GM23248 (cell line): Measurements from ENCODE around the gene INHA. TPM values are rescaled to one million over a fixed set of nuclear protein-coding genes. Genes with fewer than 3 reads are reported as not detected.

Source experiments
- DNase-seq: peaks from one replicate; pipeline ENCODE4 v3.0.0-alpha.2; 2015
- H2AFZ ChIP-seq: fragments of 200-600 bp; sonication (generic); 2 replicates; pipeline ENCODE4 v1.6.1; 2016; ENCODE audit warnings: antibody characterized with exemption
- H3F3A ChIP-seq: fragments of 200-600 bp; sonication (generic); 2 replicates; pipeline ENCODE4 v1.6.1; 2016; ENCODE audit warnings: mild to moderate bottlenecking, antibody characterized with exemption, mixed run types; ENCODE audit not compliant: insufficient read depth
- H3K27ac ChIP-seq: fragments of 200-600 bp; sonication (generic); 2 replicates; pipeline ENCODE4 v1.5.1; 2016; ENCODE audit warnings: mild to moderate bottlenecking
- H3K27me3 ChIP-seq: fragments of 200-600 bp; sonication (generic); replicated peaks from 2 replicates; pipeline ENCODE4 v1.6.1; 2016; ENCODE audit warnings: mild to moderate bottlenecking; ENCODE audit not compliant: insufficient read depth
- H3K36me3 ChIP-seq: fragments of 200-600 bp; sonication (generic); 2 replicates; pipeline ENCODE4 v1.6.1; 2016; ENCODE audit warnings: low read depth, mild to moderate bottlenecking
- H3K4me1 ChIP-seq: fragments of 200-600 bp; sonication (generic); 2 replicates; pipeline ENCODE4 v1.6.1; 2016; ENCODE audit warnings: mild to moderate bottlenecking; ENCODE audit not compliant: insufficient read depth
- H3K4me2 ChIP-seq: fragments of 200-600 bp; sonication (generic); one replicate; pipeline ENCODE4 v1.6.1; 2016; ENCODE audit warnings: mild to moderate bottlenecking; ENCODE audit not compliant: unreplicated experiment
- H3K4me3 ChIP-seq: fragments of 200-600 bp; sonication (generic); 2 replicates; pipeline ENCODE4 v1.5.1; 2016; ENCODE audit warnings: mild to moderate bottlenecking
- H3K79me2 ChIP-seq: fragments of 200-600 bp; sonication (generic); 2 replicates; pipeline ENCODE4 v1.6.1; 2016; ENCODE audit warnings: mild to moderate bottlenecking; ENCODE audit not compliant: insufficient read depth
- H3K9ac ChIP-seq: fragments of 200-600 bp; sonication (generic); 2 replicates; pipeline ENCODE4 v1.6.1; 2016; ENCODE audit warnings: mild to moderate bottlenecking
- H3K9me2 ChIP-seq: fragments of 200-600 bp; sonication (generic); 2 replicates; pipeline ENCODE4 v1.6.1; 2016; ENCODE audit warnings: mixed run types, mild to moderate bottlenecking, moderate library complexity; ENCODE audit not compliant: insufficient read depth
- H3K9me3 ChIP-seq: fragments of 200-600 bp; sonication (generic); one replicate; pipeline ENCODE4 v1.6.1; 2017; ENCODE audit warnings: low read depth
- H4K20me1 ChIP-seq: fragments of 200-600 bp; sonication (generic); 2 replicates; pipeline ENCODE4 v1.6.0; 2016; ENCODE audit not compliant: insufficient read depth
- EZH2 ChIP-seq: fragments of 200-600 bp; sonication (generic); IDR thresholded peaks from 2 replicates; pipeline ENCODE4 v1.6.1; 2018; ENCODE audit warnings: antibody characterized with exemption, mild to moderate bottlenecking; ENCODE audit not compliant: insufficient read depth, poor library complexity, severe bottlenecking
- EZH2phosphoT487 ChIP-seq: fragments of 200-600 bp; sonication (generic); IDR thresholded peaks from 2 replicates; pipeline ENCODE4 v1.6.1; 2018; ENCODE audit warnings: antibody characterized with exemption, moderate library complexity, mild to moderate bottlenecking, low read depth; ENCODE audit not compliant: insufficient read depth
- WGBS, 2 experiments: methylation state at CpG; one replicate each; pipeline ENCODE4 v1.1.6; 2015 to 2017; ENCODE audit warnings: low lambda C conversion rate in 2 of 2, low coverage in 1 of 2; ENCODE audit errors: missing lambda C conversion rate in 2 of 2; 5-methylcytosine and 5-hydroxymethylcytosine counted together
- in situ Hi-C: fragments of 300-500 bp; cut with MboI; formaldehyde crosslinking; loops from 2 replicates; pipeline ENCODE4 v1.15.0; 2020
- polyA plus RNA-seq: library from polyadenylated mRNA; unstranded; fragments of >200 nt; fragmentation: Nextera tagmentation; extraction: Ambion mirVana; gene quantifications from 2 replicates; pipeline ENCODE4 v1.2.1, GENCODE V29; 2016
- total RNA-seq: library from RNA; depleted of rRNA; stranded (reverse); fragments of >200 nt; shearing (Covaris generic); gene quantifications from 2 replicates; pipeline ENCODE4 v1.2.3, GENCODE V29; 2014

INHA gene
- total and polyA plus RNA-seq, 2 experiments from 2014 or later, result 0.11 to 0.36 TPM

DNA sequence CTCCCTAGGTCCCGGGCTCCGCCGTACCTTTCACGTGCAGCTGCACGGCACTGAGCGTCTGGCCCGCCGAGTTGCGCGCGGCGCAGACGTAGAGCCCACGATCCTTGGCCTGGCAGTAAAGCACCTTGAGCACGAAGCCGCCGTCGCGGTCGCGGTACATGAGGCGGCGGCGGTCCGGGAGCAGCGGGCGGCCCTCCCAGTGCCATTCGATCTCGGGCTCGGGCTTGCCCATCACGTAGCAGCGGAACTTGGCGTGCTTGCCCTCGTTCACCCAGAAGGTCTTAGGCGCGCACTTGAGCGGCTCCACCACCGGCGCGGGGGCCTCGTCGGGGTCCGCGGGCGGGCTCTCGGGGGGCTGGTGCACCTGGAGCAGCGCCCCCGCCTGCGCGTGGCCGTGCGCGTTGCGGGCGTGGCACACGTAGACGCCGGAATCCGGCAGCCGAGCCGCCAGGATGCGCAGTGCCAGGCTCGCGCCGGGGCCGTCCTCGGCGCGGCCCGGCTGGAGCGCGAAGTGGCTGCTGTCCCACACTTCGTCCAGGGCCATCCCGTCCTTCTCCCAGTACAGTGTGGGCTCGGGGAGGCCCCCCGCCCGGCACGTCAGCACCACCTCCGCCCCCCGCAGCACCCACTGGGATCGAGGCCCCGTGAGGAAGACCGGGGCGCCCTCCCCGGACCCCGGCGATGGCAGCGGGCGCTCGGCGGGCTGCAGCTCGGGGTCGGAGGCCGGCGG lies 1.8 kb upstream of the INHA start:
- Histone ChIP-seq H3K9me3 (no peaks in the 10 kb centered on the region), H3K36me3 (no peaks in the 10 kb centered on the region), H3K79me2 (peaks cover 15% of the 10 kb centered on the region; the same call in 1 of the 2 replicates), H3K4me3 (peak overlapping the region; percentile 79), H4K20me1 (no peaks in the 10 kb centered on the region), H2AFZ (peak overlapping the region; percentile 80), H3F3A (no peaks in the 10 kb centered on the region), H3K27me3 (no peaks in the 10 kb centered on the region), H3K4me2 (peak overlapping the region; percentile 76), H3K9ac (peak overlapping the region; percentile 82), H3K4me1 (peaks cover 6% of the 10 kb centered on the region; the same call in 1 of the 2 replicates), H3K9me2 (no peaks in the 10 kb centered on the region), H3K27ac (0 out of 2 replicates have a peak overlapping the region, but pooled peaks have one; percentile 23)
- peak; percentile 73 for DNase-seq
- no peak for TF ChIP-seq EZH2phosphoT487
- no peak for TF ChIP-seq EZH2
- 7 to 11% methylated on average over 66 to 85 of the region's 95 CpGs for WGBS, 2 experiments
- in situ Hi-C loops, result no loop called here

DNA sequence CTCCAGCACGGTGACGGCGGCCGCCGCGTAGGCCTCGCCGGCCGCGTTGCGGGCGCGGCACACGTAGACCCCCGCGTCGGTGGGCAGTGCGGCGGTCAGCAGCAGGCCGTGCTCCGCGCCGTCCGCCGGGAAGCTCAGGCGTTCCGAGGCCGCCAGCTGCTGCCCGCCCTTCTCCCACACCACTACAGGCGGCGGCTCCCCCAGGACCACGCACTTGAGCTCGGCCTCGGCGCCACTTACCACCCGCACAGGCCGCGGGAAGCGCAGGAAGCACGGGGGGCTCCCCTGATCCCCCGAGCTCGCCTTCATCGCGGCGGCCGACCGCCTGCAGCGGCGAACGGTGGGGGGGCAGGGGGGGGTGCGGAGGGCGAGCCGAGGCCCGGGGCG lies 1.2 kb upstream of the INHA start:
- H4K20me1 ChIP-seq, result no peaks in the 10 kb centered on the region
- peaks cover 6% of the 10 kb centered on the region; the same call in 1 of the 2 replicates for H3K4me1 ChIP-seq
- H2AFZ ChIP-seq, result peak overlapping the region; percentile 80
- 0 out of 2 replicates have a peak overlapping the region, but pooled peaks have one; percentile 23 for H3K27ac ChIP-seq
- in situ Hi-C loops, result no loop called here
- no peaks in the 10 kb centered on the region for H3F3A ChIP-seq
- H3K9me3 ChIP-seq, result no peaks in the 10 kb centered on the region
- peaks cover 15% of the 10 kb centered on the region; the same call in 1 of the 2 replicates for H3K79me2 ChIP-seq
- H3K36me3 ChIP-seq, result no peaks in the 10 kb centered on the region
- peak overlapping the region; percentile 79 for H3K4me3 ChIP-seq
- no peaks in the 10 kb centered on the region for H3K9me2 ChIP-seq
- WGBS, 2 experiments, result 0 to 3% methylated on average over 8 to 16 of the region's 55 CpGs
- DNase-seq, result peak; percentile 68
- TF ChIP-seq EZH2phosphoT487 (no peak), EZH2 (no peak)
- H3K27me3 ChIP-seq, result no peaks in the 10 kb centered on the region
- peak overlapping the region; percentile 82 for H3K9ac ChIP-seq
- peak overlapping the region; percentile 76 for H3K4me2 ChIP-seq

DNA sequence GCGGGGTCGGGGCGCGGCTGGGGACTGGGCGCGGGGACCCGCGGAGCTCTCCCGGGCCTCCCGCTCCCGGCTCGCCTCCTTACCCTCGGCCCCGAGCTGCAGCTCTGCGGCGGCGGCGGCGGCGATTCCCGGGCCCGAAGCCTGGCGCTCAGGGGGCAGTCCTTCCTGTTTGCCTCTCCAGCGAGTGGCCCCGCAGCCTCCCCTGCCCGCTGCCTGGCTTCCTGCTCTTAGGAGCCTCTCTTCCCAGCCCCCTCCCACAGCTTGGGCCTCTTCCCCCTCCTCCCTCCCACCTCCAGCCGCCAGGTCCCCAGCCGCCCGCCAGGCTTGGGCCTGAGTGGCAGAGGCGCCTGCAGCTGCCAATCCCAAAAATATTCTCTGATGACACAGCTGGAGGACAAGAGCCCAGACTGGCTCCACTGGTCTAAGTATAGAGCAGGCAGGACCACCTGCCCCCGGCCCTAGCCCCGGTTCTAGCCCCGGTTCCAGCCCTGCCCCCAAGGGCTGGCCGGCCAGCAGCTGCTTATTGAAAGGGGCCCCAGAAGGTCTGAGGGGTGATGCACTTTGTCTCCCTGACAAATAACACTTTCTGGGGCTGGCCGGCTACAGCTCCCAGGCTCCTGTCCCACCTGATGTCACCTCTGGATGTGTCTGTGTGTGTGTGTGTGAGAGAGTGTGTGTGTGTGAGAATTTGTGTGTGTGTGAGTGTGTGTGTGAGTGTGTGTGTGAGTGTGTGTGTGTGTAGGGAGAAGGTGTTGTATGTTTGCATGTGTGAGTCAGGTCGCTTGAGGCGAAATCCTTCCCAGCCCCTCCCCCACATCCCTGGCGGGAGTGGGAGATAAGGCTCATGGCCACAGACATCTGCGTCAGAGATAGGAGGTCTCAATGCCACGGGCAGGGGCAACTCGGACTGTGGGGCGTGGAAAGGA lies 536 bp upstream of the INHA start, which contains the start of gene OBSL1:
TSS of gene OBSL1 (minus strand) at position 229 of the 926 bp plus-strand sequence. CDS start 307 bp downstream, outside the sequence.
- Histone ChIP-seq H4K20me1 (no peaks in the 10 kb centered on the region), H3K27me3 (no peaks in the 10 kb centered on the region), H3K36me3 (no peaks in the 10 kb centered on the region), H3K9me2 (no peaks in the 10 kb centered on the region), H3K9ac (peak within 1 kb of the TSS; percentile 82), H3K4me3 (peak within 1 kb of the TSS; percentile 79), H3K79me2 (peaks cover 15% of the 10 kb centered on the region; the same call in 1 of the 2 replicates), H2AFZ (peak within 1 kb of the TSS; percentile 80), H3F3A (no peaks in the 10 kb centered on the region), H3K9me3 (no peaks in the 10 kb centered on the region), H3K4me1 (peaks cover 6% of the 10 kb centered on the region; the same call in 1 of the 2 replicates), H3K4me2 (peak within 1 kb of the TSS; percentile 76), H3K27ac (peak within 1 kb of the TSS; percentile 23; the same call in 1 of the 2 replicates)
- WGBS, 2 experiments, result 10 to 19% methylated on average over 12 to 38 of the region's 42 CpGs
- TF ChIP-seq EZH2, result no peak
- TF ChIP-seq EZH2phosphoT487, result no peak
- peak; percentile 72 for DNase-seq
- in situ Hi-C loops, result no loop called here

- no peaks in the 10 kb centered on the region for H3K36me3 ChIP-seq
- H3K9me3 ChIP-seq, result no peaks in the 10 kb centered on the region
- no peaks in the 10 kb centered on the region for H3F3A ChIP-seq
- no peaks in the 10 kb centered on the region for H3K27me3 ChIP-seq
- TF ChIP-seq EZH2 (no peak), EZH2phosphoT487 (no peak)
- H3K9ac ChIP-seq, result no peak overlapping the region
- no peaks in the 10 kb centered on the region for H3K9me2 ChIP-seq
- no peak overlapping the region for H3K27ac ChIP-seq
- no peak overlapping the region for H2AFZ ChIP-seq
- peaks cover 6% of the 10 kb centered on the region; the same call in 1 of the 2 replicates for H3K4me1 ChIP-seq
- no peak overlapping the region for H3K4me3 ChIP-seq
- no peak for DNase-seq
- 56 to 64% methylated on average over 5 of the region's 5 CpGs for WGBS, 2 experiments
- H4K20me1 ChIP-seq, result no peaks in the 10 kb centered on the region
- peaks cover 15% of the 10 kb centered on the region; the same call in 1 of the 2 replicates for H3K79me2 ChIP-seq
- H3K4me2 ChIP-seq, result no peak overlapping the region
- in situ Hi-C loops, result no loop called here
Observed at GRCh38 chr2:219573166-219573565, 1.1 kb downstream of the INHA start.
